NCI-H2171 treated with DMSO at 0.1 percent for 48 hours (cell line): ENCODE data around the gene FEM1C.
"Not testable (repeated sequence)": the region's sequence is repeated elsewhere in the genome, so short reads cannot be mapped to it uniquely, and the experiment has no call there.

Experiments
- DNase-seq: peaks from one replicate; lab custom pipeline; 2025; lab: John Stamatoyannopoulos, UW

FEM1C gene

GRCh38 chr5:115520191-115520590 lies 24.4 kb downstream of the FEM1C start:
- DNase-seq: no peak

GRCh38 chr5:115516372-115516771 lies 28.2 kb downstream of the FEM1C start:
- DNase-seq: no peak

DNA sequence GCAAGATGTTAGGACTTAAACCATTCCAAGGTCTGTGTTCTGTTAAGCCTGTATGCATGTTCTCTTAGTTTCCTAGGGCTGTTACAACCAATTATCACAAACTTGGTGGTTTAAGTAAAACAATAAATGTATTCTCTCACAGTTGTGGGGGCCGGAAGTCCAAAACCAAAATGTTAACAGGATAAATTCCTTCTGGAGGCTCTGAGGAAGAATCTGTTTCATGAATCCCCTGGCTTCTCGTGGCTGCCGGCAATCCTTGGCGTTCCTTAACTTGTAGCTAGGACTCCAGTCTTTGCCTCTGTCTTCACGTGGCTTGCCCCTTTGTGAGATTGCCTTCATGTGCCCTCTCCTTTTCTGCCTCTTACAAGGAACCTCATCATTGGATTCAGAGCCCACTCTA lies 30.4 kb downstream of the FEM1C start:
- no peak for DNase-seq

GRCh38 chr5:115511632-115512031 lies 32.9 kb downstream of the FEM1C start:
- no peak for DNase-seq

GRCh38 chr5:115510145-115510645 lies 34.4 kb downstream of the FEM1C start:
- DNase-seq: no peak

- DNase-seq: no peak
Observed at GRCh38 chr5:115509547-115509946, 35.0 kb downstream of the FEM1C start.

DNA sequence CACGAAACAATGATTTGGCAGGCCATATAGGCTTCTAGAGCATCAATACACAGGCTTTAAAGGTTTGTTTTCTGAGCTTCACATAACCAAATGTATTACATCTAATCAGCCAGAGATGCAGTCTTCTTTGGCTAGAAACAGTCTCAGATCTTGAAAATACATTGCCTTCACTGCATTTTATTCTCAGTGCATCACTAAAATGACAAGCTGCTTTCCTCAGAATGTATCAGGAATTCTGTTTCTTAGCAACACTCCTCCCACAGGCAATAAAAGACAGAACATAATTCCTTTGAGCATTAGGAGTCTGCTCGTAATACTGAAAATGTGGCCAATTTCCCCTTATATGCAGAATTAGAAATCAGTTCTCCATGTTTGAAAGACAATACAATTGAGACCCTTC lies 36.9 kb downstream of the FEM1C start:
- no peak for DNase-seq

DNA sequence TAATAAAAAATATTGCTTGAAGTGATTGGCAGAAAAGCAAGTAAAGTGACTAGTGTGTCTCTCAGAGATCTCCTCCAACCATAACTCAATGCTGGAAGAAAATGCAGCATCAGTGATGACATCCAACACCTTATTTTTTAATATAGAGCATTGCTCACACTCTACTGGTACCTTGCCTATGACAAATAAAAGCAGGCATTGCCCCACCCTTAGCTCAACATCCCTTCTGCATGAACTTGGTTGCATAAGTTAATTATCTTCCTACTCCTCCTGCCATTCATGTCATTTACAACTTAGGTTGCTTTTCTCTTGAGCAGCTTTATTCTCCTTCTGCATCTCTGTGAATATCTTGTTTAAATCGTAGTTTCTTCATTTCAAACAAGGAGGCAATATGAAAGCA lies 41.2 kb downstream of the FEM1C start:
- no peak for DNase-seq

GRCh38 chr5:115501464-115502210 lies 42.9 kb downstream of the FEM1C start:
- DNase-seq: no peak

GRCh38 chr5:115500225-115500624 lies 44.4 kb downstream of the FEM1C start:
- DNase-seq: no peak

- peak; percentile 1 for DNase-seq
Observed at GRCh38 chr5:115496936-115497576, 47.5 kb downstream of the FEM1C start.

DNA sequence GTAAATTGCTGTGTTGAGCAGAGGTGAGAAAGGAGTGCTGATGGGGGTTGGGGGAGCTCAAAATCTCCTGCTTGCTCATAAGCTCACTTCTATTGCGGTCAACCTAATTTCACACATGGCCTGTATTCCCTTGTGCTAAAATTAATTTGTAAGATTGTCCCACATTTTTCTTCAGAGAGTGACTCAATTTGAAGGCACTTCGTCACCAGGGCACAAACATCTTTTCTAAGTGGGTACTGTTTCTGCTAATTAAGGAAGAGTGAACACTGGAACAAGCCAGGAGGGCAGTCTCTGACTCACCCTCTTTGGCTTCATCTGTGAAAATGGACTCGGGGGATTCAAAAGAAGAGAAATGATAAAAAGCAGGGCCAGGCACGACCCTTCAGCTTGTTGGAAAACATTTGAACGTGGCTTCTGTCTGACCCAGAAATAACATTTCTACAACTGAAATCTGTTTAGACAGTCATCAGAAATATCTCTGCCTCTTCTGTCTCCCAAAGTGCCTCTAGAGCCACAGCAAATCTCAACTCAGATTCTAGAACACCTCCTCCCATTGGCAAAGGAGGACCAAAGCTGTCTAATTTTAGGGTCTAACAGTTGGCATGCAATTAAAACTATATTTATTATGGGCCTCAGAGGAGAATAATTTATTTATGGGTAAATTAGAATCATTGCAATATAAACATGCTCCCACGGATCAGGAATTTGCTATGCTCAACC lies 49.8 kb downstream of the FEM1C start:
- DNase-seq: no peak

GRCh38 chr5:115490596-115490995 lies 54.0 kb downstream of the FEM1C start:
- no peak for DNase-seq

GRCh38 chr5:115489733-115490132 lies 54.8 kb downstream of the FEM1C start:
- no peak for DNase-seq

DNA sequence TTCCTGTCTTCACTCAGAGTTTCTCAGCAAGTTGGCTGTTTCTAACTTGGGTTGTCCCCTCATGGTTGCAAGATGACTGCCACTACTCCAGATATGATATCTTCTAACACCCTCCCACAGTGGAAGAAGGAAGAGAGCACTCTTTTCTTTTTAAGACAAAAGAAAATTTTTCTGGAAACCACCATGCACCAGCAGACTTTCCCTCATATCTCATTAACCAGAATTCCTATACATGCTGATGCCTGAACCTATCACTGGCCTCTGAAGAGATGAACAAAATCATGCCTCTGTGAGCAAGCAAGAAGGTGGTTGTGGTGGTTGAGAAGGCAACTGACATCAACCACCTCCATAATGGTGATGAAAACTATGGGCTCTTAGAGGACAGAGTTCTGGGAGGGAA lies 56.8 kb downstream of the FEM1C start:
- no peak for DNase-seq

DNA sequence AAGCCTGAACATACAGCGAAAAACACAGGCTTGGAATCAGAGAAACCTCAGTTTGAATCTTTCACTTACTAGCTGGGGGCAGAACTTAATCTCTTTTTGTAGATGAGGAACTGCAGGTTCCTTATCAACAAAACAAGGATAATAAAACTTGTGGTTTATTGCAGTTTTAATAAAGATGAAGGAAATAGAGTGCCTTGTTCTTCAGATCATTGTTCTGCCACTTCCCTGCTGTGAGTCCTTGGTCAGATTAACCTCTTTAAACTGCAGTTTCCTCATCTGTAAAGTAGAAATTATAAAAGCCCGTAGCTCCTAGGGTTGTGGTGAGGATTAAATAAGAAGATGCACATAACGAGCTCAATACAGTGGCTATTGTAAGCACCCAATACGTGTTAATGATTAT lies 57.4 kb downstream of the FEM1C start:
- DNase-seq: no peak

GRCh38 chr5:115486728-115487127 lies 57.8 kb downstream of the FEM1C start:
- DNase-seq: no peak

DNA sequence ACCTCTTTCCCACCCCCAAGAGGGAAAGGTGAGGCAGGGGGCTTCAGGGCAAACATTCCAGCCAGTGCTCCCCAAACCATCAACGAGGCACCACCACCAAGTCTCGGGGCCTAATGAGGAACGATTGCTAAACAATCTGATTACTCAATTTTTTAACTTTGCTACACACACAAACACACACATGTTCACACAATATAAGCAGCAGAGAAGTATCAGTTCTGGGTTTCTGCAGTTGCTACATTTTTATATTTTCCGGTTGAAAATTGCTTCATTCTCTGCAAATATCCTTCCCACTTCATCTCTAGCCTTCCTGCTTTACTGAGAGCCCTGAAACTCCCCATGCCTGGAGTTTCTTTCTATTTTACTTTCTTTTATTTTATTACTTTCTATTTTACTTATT lies 60.2 kb downstream of the FEM1C start:
- no peak for DNase-seq

DNA sequence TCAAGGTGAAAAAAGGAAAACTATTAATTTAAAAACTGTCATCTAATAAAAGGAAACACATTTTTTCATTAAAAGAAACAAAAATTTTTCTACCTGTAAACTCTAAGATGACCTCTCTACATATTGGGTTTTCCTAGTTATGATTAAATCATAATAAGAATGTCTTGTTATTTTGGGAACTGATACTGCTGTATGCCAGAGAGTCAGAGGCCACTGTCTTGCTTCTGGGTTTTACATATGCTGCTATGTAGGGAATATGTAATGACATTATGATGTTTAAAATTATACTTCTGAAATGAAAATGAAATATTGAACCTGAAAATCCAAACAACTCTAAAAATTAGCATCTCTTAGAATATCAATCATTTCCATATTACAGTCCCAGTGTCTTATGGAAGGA lies 63.7 kb downstream of the FEM1C start:
- DNase-seq: no peak

DNA sequence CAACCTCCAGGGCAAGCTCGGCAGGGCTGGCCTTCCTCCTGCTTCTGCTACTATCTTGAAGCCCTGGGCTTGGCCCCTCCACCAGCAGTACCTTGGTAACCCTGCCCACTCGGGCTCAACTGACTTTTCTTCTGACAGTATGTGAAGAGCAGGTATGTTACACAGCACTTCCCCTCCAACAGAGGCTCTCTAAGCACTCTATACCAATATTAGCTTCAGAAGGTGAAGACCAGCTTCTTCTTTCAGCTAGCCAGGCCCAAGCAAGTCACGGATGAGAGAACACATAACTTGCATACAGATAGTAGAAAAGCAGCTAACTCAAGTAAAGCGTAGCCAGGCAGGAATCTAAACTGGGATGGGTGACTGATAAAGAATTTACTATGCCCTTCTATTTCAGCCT lies 64.3 kb downstream of the FEM1C start:
- no peak for DNase-seq

DNA sequence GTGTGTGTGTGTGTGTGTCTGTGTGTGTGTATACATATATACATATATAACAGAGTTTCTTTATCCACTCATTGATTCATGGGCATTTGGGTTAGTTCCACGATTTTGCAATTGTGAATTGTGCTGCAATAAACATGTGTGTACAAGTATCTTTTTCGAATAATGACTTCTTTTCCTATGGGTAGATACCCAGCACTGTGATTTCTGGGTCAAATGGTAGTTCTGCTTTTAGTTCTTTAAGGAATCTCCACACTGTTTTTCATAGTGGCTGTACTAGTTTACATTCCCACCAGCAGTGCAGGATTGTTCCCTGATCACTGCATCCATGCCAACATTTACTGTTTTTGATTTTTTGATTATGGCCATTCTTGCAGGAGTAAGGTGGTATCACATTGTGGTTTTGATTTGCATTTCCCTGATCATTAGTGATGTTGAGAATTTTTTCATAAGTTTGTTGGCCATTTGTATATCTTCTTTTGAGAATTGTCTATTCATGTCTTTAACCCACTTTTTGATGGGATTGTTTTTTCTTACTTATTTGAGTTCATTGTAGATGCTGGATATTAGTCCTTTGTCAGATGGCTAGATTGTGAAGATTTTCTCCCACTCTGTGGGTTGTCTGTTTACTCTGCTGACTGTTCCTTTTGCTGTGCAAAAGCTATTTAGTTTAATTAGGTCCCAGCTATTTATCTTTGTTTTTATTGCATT lies 65.3 kb downstream of the FEM1C start:
- not testable (repeated sequence) for DNase-seq

DNA sequence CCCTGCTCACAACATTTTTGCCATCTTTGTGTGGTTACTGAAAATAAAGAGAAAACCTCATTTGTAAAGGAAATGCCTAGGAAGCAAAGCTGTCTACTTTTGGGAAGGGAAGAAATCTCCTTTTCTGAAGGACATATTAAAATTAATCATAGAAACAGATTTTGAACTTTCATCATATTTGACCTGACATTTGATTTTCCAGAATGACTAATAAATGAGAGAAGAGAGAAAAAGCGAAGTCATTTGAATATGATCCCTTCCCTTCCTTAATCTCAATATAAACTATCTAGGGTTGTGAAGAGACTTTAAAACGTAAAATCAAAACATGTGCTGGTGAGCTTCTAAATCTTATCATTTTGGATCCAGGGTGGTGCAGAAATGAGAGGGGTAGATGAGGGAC lies 66.3 kb downstream of the FEM1C start:
- no peak for DNase-seq
